ENCODE measurements around the gene SPO11.

GRCh38 chr20:57370316-57370715 is 40.7 kb downstream of the SPO11 start:
- TF ChIP-seq CTCF (conservative IDR thresholded peaks at IDR 0.05) (no peak), EZH2 (IDR thresholded peaks at IDR 0.05; ENCODE audit: low read depth) (no peak)
